SK-N-SH (cell line): ENCODE data around the gene SNTG2. TPM values are rescaled to one million over a fixed set of nuclear protein-coding genes. Genes with fewer than 3 reads are reported as not detected.

Source experiments
- CTCF ChIA-PET: fragments of 300-600, 350-600 bp; formaldehyde crosslinking; extraction: SDS; loops from one replicate; lab custom pipeline; 2021; lab: Yijun Ruan, JAX
- POLR2A ChIA-PET: fragments of 350-600 bp; sonication (Branson Sonifier 250); formaldehyde crosslinking; extraction: SDS; loops from one replicate; lab custom pipeline; 2020; ENCODE audit warnings: antibody characterized with exemption, inconsistent platforms; lab: Yijun Ruan, JAX
- DNase-seq: peaks from one replicate; pipeline ENCODE4 v3.0.0; 2012
- H2AFZ ChIP-seq: fragments of 200-600 bp; sonication (generic); 2 replicates; pipeline ENCODE4 v1.8.1; 2016; ENCODE audit warnings: antibody characterized with exemption, mild to moderate bottlenecking, low read depth
- H3F3A ChIP-seq: fragments of 200-600 bp; sonication (generic); replicated peaks from 2 replicates; pipeline ENCODE3; 2016; ENCODE audit warnings: antibody characterized with exemption, mild to moderate bottlenecking; ENCODE audit not compliant: insufficient read depth
- H3K27ac ChIP-seq, 2 experiments: fragments of 200-500 bp in 1 of 2; fragments of 200-600 bp in 1 of 2; sonication (Bioruptor generic) in 1 of 2; sonication (generic), shearing (Covaris generic) in 1 of 2; 2 replicates each; pipeline versions ENCODE4 v1.5.1 to v1.6.1; 2014 to 2016; ENCODE audit warnings: low read depth in 2 of 2, inconsistent platforms in 1 of 2, low read length in 1 of 2, mild to moderate bottlenecking in 1 of 2, mixed read lengths in 1 of 2
- H3K27me3 ChIP-seq: fragments of 200-600 bp; sonication (generic), shearing (Covaris generic); 2 replicates; pipeline ENCODE4 v1.6.1; 2016; ENCODE audit warnings: mixed run types; ENCODE audit not compliant: insufficient read depth
- H3K36me3 ChIP-seq, 2 experiments: fragments of 200-500 bp in 1 of 2; fragments of 200-600 bp in 1 of 2; sonication (Bioruptor generic) in 1 of 2; sonication (generic) in 1 of 2; replicated peaks in 1 of 2; 2 replicates each; pipeline versions ENCODE3 to v1.5.1; 2014 to 2016; ENCODE audit warnings: low read length in 1 of 2, mild to moderate bottlenecking in 1 of 2; ENCODE audit not compliant: insufficient read depth in 2 of 2, control insufficient read depth in 1 of 2
- H3K4me1 ChIP-seq, 2 experiments: fragments of 200-500 bp in 1 of 2; fragments of 200-600 bp in 1 of 2; sonication (Bioruptor generic) in 1 of 2; sonication (generic), shearing (Covaris generic) in 1 of 2; 2 replicates each; pipeline versions ENCODE4 v1.5.1 to v1.6.1; 2014 to 2016; ENCODE audit warnings: low read depth in 1 of 2, low read length in 1 of 2, mixed run types in 1 of 2; ENCODE audit not compliant: insufficient read depth in 2 of 2, control insufficient read depth in 1 of 2
- H3K4me2 ChIP-seq: fragments of 200-600 bp; sonication (generic), shearing (Covaris generic); 2 replicates; pipeline ENCODE4 v1.6.1; 2017; ENCODE audit warnings: mixed run types
- H3K4me3 ChIP-seq, 2 experiments: fragments of 200-500 bp in 1 of 2; fragments of 200-600 bp in 1 of 2; sonication (Bioruptor generic) in 1 of 2; sonication (generic), shearing (Covaris generic) in 1 of 2; 2 replicates each; pipeline versions ENCODE4 v1.5.1 to v1.8.1; 2014 to 2016; ENCODE audit warnings: low read depth in 2 of 2, inconsistent platforms in 1 of 2, low read length in 1 of 2, mild to moderate bottlenecking in 1 of 2, mixed read lengths in 1 of 2, moderate library complexity in 1 of 2
- H3K79me2 ChIP-seq: fragments of 200-600 bp; sonication (generic); 2 replicates; pipeline ENCODE4 v1.8.1; 2017; ENCODE audit warnings: mild to moderate bottlenecking; ENCODE audit not compliant: insufficient read depth
- H3K9ac ChIP-seq: fragments of 200-600 bp; sonication (generic); 2 replicates; pipeline ENCODE4 v1.6.1; 2017; ENCODE audit warnings: mixed run types
- H3K9me2 ChIP-seq: fragments of 200-600 bp; sonication (generic); 2 replicates; pipeline ENCODE4 v1.6.1; 2017; ENCODE audit warnings: mixed run types
- H3K9me3 ChIP-seq: fragments of 200-600 bp; sonication (generic); 2 replicates; pipeline ENCODE4 v1.6.1; 2017; ENCODE audit warnings: mixed run types, mild to moderate bottlenecking, moderate library complexity
- H4K20me1 ChIP-seq: fragments of 200-600 bp; sonication (generic); 2 replicates; pipeline ENCODE4 v1.6.1; 2017; ENCODE audit warnings: mild to moderate bottlenecking, mixed run types; ENCODE audit not compliant: insufficient read depth
- CTCF ChIP-seq: fragments of 200-600 bp; sonication (generic); IDR thresholded peaks from 2 replicates; pipeline ENCODE4 v1.6.1; 2017; ENCODE audit warnings: antibody characterized with exemption, mild to moderate bottlenecking, moderate library complexity
- EP300 ChIP-seq, 2 experiments: IDR thresholded peaks; 2 replicates each; pipeline versions ENCODE4 v1.4.0 to v1.6.1; 2012; ENCODE audit warnings: borderline replicate concordance in 1 of 2, low read depth in 1 of 2, low read length in 1 of 2
- FOSL2 ChIP-seq: IDR thresholded peaks from 2 replicates; pipeline ENCODE4 v1.4.0; 2012; ENCODE audit warnings: low read depth, mild to moderate bottlenecking, moderate library complexity, borderline replicate concordance
- FOXJ3 ChIP-seq: sonication (generic); formaldehyde crosslinking; IDR thresholded peaks from 2 replicates; pipeline ENCODE4 v1.5.1; 2020; ENCODE audit warnings: mild to moderate bottlenecking, missing genetic modification reagents
- GATA2 ChIP-seq: sonication (generic); formaldehyde crosslinking; IDR thresholded peaks from 2 replicates; pipeline ENCODE4 v1.5.0; 2020; ENCODE audit warnings: mild to moderate bottlenecking, missing genetic modification reagents
- IRF3 ChIP-seq: fragments of 150-350 bp; IDR thresholded peaks from 2 replicates; pipeline ENCODE4 v1.6.1; 2016; ENCODE audit warnings: mild to moderate bottlenecking, low read depth, low read length
- JUND ChIP-seq: IDR thresholded peaks from 2 replicates; pipeline ENCODE4 v1.4.0; 2012
- MAX ChIP-seq: IDR thresholded peaks from 2 replicates; pipeline ENCODE4 v1.4.0; 2012; ENCODE audit warnings: low read depth
- MEF2A ChIP-seq: IDR thresholded peaks from 2 replicates; pipeline ENCODE4 v1.4.0; 2012; ENCODE audit warnings: low read depth, borderline replicate concordance
- MXI1 ChIP-seq: IDR thresholded peaks from 2 replicates; pipeline ENCODE4 v1.6.1; 2012; ENCODE audit warnings: mild to moderate bottlenecking, low read depth, low read length, improper control_type of control experiment
- NFIC ChIP-seq: IDR thresholded peaks from 2 replicates; pipeline ENCODE4 v1.4.0; 2012; ENCODE audit warnings: borderline replicate concordance
- PBX3 ChIP-seq: IDR thresholded peaks from 2 replicates; pipeline ENCODE4; 2012
- RAD21 ChIP-seq: IDR thresholded peaks from 2 replicates; pipeline ENCODE4 v1.6.1; 2012; ENCODE audit warnings: mild to moderate bottlenecking, low read length
- RCOR1 ChIP-seq: fragments of 150-350 bp; IDR thresholded peaks from 2 replicates; pipeline ENCODE4 v1.6.1; 2017; ENCODE audit warnings: antibody characterized with exemption, low read length
- REST ChIP-seq: IDR thresholded peaks from 2 replicates; pipeline ENCODE4 v1.6.1; 2012; ENCODE audit warnings: mild to moderate bottlenecking, low read depth, low read length, moderate library complexity
- SIN3A ChIP-seq: IDR thresholded peaks from 2 replicates; pipeline ENCODE4 v1.6.1; 2012; ENCODE audit warnings: low read depth, mild to moderate bottlenecking, low read length, moderate library complexity, borderline replicate concordance
- TAF1 ChIP-seq: IDR thresholded peaks from 2 replicates; pipeline ENCODE4 v1.6.1; 2012; ENCODE audit warnings: low read depth, mild to moderate bottlenecking, low read length, moderate library complexity, borderline replicate concordance
- TEAD4 ChIP-seq: IDR thresholded peaks from 2 replicates; pipeline ENCODE4 v1.4.0; 2012; ENCODE audit warnings: mild to moderate bottlenecking, borderline replicate concordance; ENCODE audit not compliant: insufficient read depth
- WGBS: methylation state at CpG from one replicate; pipeline ENCODE4 v1.1.6; 2017; ENCODE audit warnings: low lambda C conversion rate; 5-methylcytosine and 5-hydroxymethylcytosine counted together
- polyA plus RNA-seq, 3 experiments: library from polyadenylated mRNA; depleted of rRNA; stranded (reverse); fragments of >200 nt; gene quantifications; 2 replicates each; pipeline ENCODE4 v1.2.3, GENCODE V29; 2012

SNTG2 gene
- polyA plus RNA-seq, 1 of the 3 experiments (the other 2 are of a cell fraction): not detected

- POLR2A ChIA-PET: no interaction called here
- 61% methylated on average over 10 of the region's 10 CpGs for WGBS
Measured at GRCh38 chr2:1078326-1078725, 127.7 kb downstream of the SNTG2 start.

More at GRCh38 chr2:1078326-1078725, 127.7 kb downstream of the SNTG2 start:
- CTCF ChIA-PET: interaction anchor here (0.9 to 1.8 kb wide), 4 partner anchors 10 to 473 kb away, joined by 3 to 7 read pairs (median 3); no protein-coding TSS in a partner anchor
- H3K36me3 ChIP-seq: no peaks in the 10 kb centered on the region
- H3K79me2 ChIP-seq: no peaks in the 10 kb centered on the region
- no peaks in the 10 kb centered on the region for H3K9me2 ChIP-seq
- H3F3A ChIP-seq: no peaks in the 10 kb centered on the region
- H3K4me2 ChIP-seq: no peak overlapping the region
- no peak overlapping the region for H3K27ac ChIP-seq
- no peak overlapping the region for H3K9ac ChIP-seq
- no peak overlapping the region for H3K4me3 ChIP-seq
- no peak for DNase-seq
- no peaks in the 10 kb centered on the region for H3K27me3 ChIP-seq
- H3K9me3 ChIP-seq: 0 out of 2 replicates have a peak, but pooled peaks cover 5% of the 10 kb centered on the region
- no peak for TF ChIP-seq GATA2
- no peak for TF ChIP-seq IRF3
- no peak for TF ChIP-seq REST
- no peak for TF ChIP-seq RCOR1
- no peak for TF ChIP-seq FOSL2
- TF ChIP-seq TEAD4: no peak
- no peak for TF ChIP-seq MXI1
- TF ChIP-seq EP300 (IDR thresholded peaks at IDR 0.05; ENCODE audit: borderline replicate concordance in 1 of 2, low read depth in 1 of 2, low read length in 1 of 2): no peak
- no peak for TF ChIP-seq MEF2A
- TF ChIP-seq SIN3A: no peak
- no peak for TF ChIP-seq JUND
- no peak for TF ChIP-seq NFIC
- no peak for TF ChIP-seq MAX
- no peak for TF ChIP-seq FOXJ3 (CRISPR knock-in tag)
- TF ChIP-seq PBX3: no peak
- TF ChIP-seq RAD21: no peak
- no peak for TF ChIP-seq TAF1
- TF ChIP-seq CTCF: no peak
- no peaks in the 10 kb centered on the region for H4K20me1 ChIP-seq
- H3K4me1 ChIP-seq: peaks cover 0 to 9% of the 10 kb centered on the region in 2 experiments; a peak in 1 of 4 replicates
- H2AFZ ChIP-seq: no peak overlapping the region
